PFSK-1 (cell line): ENCODE results near the gene ASCL5.

Experiments
- FOXP2 ChIP-seq: optimal IDR thresholded peaks from 2 replicates; pipeline ENCODE3; 2011; ENCODE audit warnings: borderline replicate concordance, control low read depth, inconsistent platforms; ENCODE audit not compliant: insufficient read depth; ENCODE audit errors: extremely low read length, extremely low read depth
- POLR2AphosphoS5 ChIP-seq: IDR thresholded peaks from 2 replicates; pipeline ENCODE4 v1.6.1; 2012; ENCODE audit warnings: low read depth, mild to moderate bottlenecking, control low read depth, low read length, moderate library complexity
- REST ChIP-seq, 2 experiments: IDR thresholded peaks; 2 replicates each; pipeline versions ENCODE4 v1.6.1 to v1.8.0; 2011 to 2012; ENCODE audit warnings: low read depth in 2 of 2, low read length in 2 of 2, control low read depth in 1 of 2, inconsistent platforms in 1 of 2, mild to moderate bottlenecking in 1 of 2, moderate library complexity in 1 of 2; ENCODE audit not compliant: insufficient read depth in 1 of 2
- SIN3A ChIP-seq: IDR thresholded peaks from 2 replicates; pipeline ENCODE4 v1.6.1; 2012; ENCODE audit warnings: mild to moderate bottlenecking, low read length, moderate library complexity, borderline replicate concordance; ENCODE audit not compliant: insufficient read depth
- TAF1 ChIP-seq: IDR thresholded peaks from 2 replicates; pipeline ENCODE4 v1.6.1; 2012; ENCODE audit warnings: low read length, control low read depth, borderline replicate concordance; ENCODE audit not compliant: insufficient read depth

- TF ChIP-seq SIN3A (no peak), REST (IDR thresholded peaks at IDR 0.05; ENCODE audit: insufficient read depth in 1 of 2, low read depth in 2 of 2, low read length in 2 of 2) (no peak), POLR2AphosphoS5 (no peak), TAF1 (no peak), FOXP2 (no peak)
Observed at GRCh38 chr1:201094832-201095231, 32.2 kb downstream of the ASCL5 start.
